Hepatocyte (in vitro differentiated cells): ENCODE measurements around the gene MAD1L1.

ENCODE experiments used
- EZH2phosphoT487 ChIP-seq: fragments of 200-600 bp; sonication (generic); IDR thresholded peaks from one replicate; pipeline ENCODE4 v1.6.1; 2018; ENCODE audit warnings: antibody characterized with exemption, mild to moderate bottlenecking, low read depth, moderate library complexity; ENCODE audit not compliant: unreplicated experiment, severe bottlenecking
- TF ChIP-seq, protein P1 (sequence below): fragments of 200-600 bp; sonication (generic); IDR thresholded peaks from 2 replicates; pipeline ENCODE4 v1.5.1; 2016; ENCODE audit warnings: antibody characterized with exemption, mild to moderate bottlenecking; ENCODE audit not compliant: poor library complexity

DNA sequence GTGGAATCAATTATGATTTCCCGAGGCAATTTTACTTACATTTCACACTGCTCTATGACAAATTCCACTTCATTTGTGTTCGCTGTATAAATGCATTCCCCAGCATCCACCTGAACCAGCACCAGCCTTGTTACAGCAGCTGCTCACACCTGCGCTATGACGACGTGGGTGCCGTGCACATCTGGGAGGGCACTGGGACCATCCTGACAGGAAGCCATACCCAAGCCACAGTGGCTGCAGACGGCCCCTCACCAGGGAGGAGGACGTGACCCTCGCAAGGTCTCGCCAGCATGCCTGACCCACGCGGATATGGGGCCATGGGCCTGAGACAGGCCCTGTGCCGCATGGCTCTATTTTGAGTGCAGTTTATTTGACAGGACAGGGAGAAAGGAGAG lies 201.3 kb downstream of the MAD1L1 start:
- TF ChIP-seq, protein P1, sequence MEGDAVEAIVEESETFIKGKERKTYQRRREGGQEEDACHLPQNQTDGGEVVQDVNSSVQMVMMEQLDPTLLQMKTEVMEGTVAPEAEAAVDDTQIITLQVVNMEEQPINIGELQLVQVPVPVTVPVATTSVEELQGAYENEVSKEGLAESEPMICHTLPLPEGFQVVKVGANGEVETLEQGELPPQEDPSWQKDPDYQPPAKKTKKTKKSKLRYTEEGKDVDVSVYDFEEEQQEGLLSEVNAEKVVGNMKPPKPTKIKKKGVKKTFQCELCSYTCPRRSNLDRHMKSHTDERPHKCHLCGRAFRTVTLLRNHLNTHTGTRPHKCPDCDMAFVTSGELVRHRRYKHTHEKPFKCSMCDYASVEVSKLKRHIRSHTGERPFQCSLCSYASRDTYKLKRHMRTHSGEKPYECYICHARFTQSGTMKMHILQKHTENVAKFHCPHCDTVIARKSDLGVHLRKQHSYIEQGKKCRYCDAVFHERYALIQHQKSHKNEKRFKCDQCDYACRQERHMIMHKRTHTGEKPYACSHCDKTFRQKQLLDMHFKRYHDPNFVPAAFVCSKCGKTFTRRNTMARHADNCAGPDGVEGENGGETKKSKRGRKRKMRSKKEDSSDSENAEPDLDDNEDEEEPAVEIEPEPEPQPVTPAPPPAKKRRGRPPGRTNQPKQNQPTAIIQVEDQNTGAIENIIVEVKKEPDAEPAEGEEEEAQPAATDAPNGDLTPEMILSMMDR = no peak
- TF ChIP-seq EZH2phosphoT487 = no peak
